Peyer's patch (tissue), 4 donors: ENCODE data around the gene STOX1. TPM values are rescaled to one million over a fixed set of nuclear protein-coding genes. Genes with fewer than 3 reads are reported as not detected.
"Not testable (repeated sequence)": the region's sequence is repeated elsewhere in the genome, so short reads cannot be mapped to it uniquely, and the experiment has no call there.

ENCODE experiments used
- DNase-seq, 3 donors: peaks; one replicate each; pipeline ENCODE4 v3.0.0-alpha.2; 2017 to 2019
- H3K27ac ChIP-seq, 4 donors: fragments of 200-600 bp; sonication (generic); one replicate each; pipeline ENCODE4 v1.5.1; 2016 to 2019
- H3K27me3 ChIP-seq, 2 donors: fragments of 200-600 bp; sonication (generic); one replicate each; pipeline ENCODE4 v1.5.1; 2019
- H3K36me3 ChIP-seq, 3 donors: fragments of 200-600 bp; sonication (generic); one replicate each; pipeline ENCODE4 v1.5.1; 2016 to 2019
- H3K4me1 ChIP-seq, 4 donors: fragments of 200-600 bp; sonication (generic); one replicate each; pipeline ENCODE4 v1.5.1; 2016 to 2019
- H3K4me3 ChIP-seq, 4 donors: fragments of 200-600 bp; sonication (generic); 1 replicate in 3 of 4; 2 replicates in 1 of 4; pipeline ENCODE4 v1.5.1; 2016 to 2019; ENCODE audit warnings: mild to moderate bottlenecking in 1 of 4
- H3K9me3 ChIP-seq, 4 donors: fragments of 200-600 bp; sonication (generic); one replicate each; pipeline ENCODE4 v1.5.1; 2016 to 2019; ENCODE audit warnings: mild to moderate bottlenecking in 1 of 4
- POLR2A ChIP-seq, 2 donors: fragments of 450-650 bp; IDR thresholded peaks; one replicate each; pipeline ENCODE4 v1.5.1; 2017; ENCODE audit warnings: antibody characterized with exemption in 2 of 2, mild to moderate bottlenecking in 2 of 2, moderate library complexity in 2 of 2
- small RNA-seq, 2 donors: library from RNA; depleted of rRNA; stranded (forward); fragments of <200 nt; gene quantifications; one replicate each; pipeline ENCODE3, GENCODE V24; 2016
- total RNA-seq, 4 donors: library from RNA; depleted of rRNA; stranded (reverse); fragments of >200 nt; gene quantifications; one replicate each; pipeline ENCODE4 v1.1.0, GENCODE V29; 2016
- TF ChIP-seq, protein P1 (sequence below), 6 experiments: fragments of 450-650 bp in 4 of 6; fragments of 200-600 bp in 2 of 6; sonication (generic) in 1 of 6; IDR thresholded peaks; one replicate each; pipeline ENCODE4 v1.5.1; 2017 to 2019; ENCODE audit warnings: antibody characterized with exemption in 6 of 6, mild to moderate bottlenecking in 3 of 6, moderate library complexity in 1 of 6

Gene STOX1
- total RNA-seq, 4 donors from 2014 or later = 2.5 to 19.8 (median 3.9) TPM

DNA sequence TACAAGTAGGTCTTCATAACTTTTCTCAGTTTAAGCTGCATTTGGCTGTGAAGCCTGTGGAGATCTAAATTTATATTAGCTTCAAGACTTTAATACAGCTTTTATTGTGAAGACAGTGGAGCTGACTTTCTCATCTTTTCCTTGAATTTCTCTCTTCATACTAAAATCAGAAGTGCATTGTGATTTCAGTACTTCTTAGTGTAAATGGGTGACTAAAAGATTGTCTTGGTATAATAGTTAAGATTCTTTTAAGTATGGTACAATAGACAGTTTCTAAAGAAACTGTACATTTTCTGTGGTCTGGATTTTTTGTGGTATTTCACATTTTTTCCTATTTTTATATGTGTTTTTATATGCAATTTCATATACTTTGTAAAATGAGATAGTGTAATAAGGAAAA lies 107.7 kb downstream of the STOX1 start:
- Histone ChIP-seq H3K9me3 (no peaks in the 10 kb centered on the region), H3K27ac (no peak overlapping the region), H3K36me3 (peaks cover 0 to 58% (median 0%) of the 10 kb centered on the region in 3 donors), H3K4me1 (no peaks in the 10 kb centered on the region), H3K27me3 (no peaks in the 10 kb centered on the region), H3K4me3 (no peak overlapping the region)
- TF ChIP-seq POLR2A (IDR thresholded peaks at IDR 0.05) = no peak
- TF ChIP-seq, protein P1, sequence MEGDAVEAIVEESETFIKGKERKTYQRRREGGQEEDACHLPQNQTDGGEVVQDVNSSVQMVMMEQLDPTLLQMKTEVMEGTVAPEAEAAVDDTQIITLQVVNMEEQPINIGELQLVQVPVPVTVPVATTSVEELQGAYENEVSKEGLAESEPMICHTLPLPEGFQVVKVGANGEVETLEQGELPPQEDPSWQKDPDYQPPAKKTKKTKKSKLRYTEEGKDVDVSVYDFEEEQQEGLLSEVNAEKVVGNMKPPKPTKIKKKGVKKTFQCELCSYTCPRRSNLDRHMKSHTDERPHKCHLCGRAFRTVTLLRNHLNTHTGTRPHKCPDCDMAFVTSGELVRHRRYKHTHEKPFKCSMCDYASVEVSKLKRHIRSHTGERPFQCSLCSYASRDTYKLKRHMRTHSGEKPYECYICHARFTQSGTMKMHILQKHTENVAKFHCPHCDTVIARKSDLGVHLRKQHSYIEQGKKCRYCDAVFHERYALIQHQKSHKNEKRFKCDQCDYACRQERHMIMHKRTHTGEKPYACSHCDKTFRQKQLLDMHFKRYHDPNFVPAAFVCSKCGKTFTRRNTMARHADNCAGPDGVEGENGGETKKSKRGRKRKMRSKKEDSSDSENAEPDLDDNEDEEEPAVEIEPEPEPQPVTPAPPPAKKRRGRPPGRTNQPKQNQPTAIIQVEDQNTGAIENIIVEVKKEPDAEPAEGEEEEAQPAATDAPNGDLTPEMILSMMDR (IDR thresholded peaks at IDR 0.05) = no peak
- DNase-seq = no peak

DNA sequence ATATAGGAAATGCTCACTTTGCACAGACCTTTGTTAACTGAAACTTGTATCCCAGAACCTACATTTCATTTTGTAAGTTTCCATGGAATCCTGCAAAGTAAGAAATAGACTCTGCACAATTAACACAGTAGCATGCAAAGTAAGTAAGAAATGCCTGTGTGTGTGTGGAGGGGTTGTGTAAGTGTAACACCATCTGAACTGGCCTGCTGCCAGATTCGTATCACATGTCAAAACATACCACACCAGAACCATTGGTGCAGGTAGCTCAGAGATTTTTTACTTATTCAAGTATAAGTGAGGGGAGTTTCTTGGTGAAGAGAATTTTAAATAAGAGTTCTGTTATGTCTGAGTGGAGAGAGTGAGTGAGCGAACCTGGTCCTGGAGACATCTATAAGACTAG lies 110.8 kb downstream of the STOX1 start:
- Histone ChIP-seq H3K4me3 (no peak overlapping the region), H3K36me3 (peaks cover 0 to 67% (median 0%) of the 10 kb centered on the region in 3 donors), H3K27ac (no peak overlapping the region), H3K27me3 (no peaks in the 10 kb centered on the region), H3K9me3 (no peaks in the 10 kb centered on the region), H3K4me1 (no peaks in the 10 kb centered on the region)
- no peak for DNase-seq
- no peak for TF ChIP-seq POLR2A (IDR thresholded peaks at IDR 0.05)
- TF ChIP-seq, protein P1 (IDR thresholded peaks at IDR 0.05) = no peak

DNA sequence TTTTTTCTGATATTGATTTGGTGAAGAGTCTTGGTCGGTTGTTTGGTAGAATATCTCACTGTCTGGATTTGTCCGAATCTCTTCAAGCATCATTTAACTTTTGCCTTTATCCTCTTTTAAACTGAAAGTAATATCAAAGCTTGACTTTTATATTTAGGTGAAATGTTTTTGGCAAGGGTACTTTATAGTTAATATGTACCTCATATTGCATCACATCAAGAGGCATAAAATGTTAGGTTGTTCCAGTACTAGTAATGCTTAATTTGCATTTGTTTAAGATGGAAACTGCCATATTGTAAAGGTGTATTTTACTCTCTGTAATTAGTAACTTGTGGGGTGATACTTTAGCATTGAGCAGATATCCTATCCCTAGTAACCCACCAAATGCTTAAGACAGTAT lies 111.6 kb downstream of the STOX1 start:
- H3K27me3 ChIP-seq = no peaks in the 10 kb centered on the region
- peaks cover 0 to 68% (median 0%) of the 10 kb centered on the region in 3 donors for H3K36me3 ChIP-seq
- H3K4me1 ChIP-seq = no peaks in the 10 kb centered on the region
- no peak overlapping the region for H3K4me3 ChIP-seq
- TF ChIP-seq, protein P1 (IDR thresholded peaks at IDR 0.05) = no peak
- TF ChIP-seq POLR2A (IDR thresholded peaks at IDR 0.05) = no peak
- H3K27ac ChIP-seq = no peak overlapping the region
- no peak for DNase-seq
- H3K9me3 ChIP-seq = no peaks in the 10 kb centered on the region

DNA sequence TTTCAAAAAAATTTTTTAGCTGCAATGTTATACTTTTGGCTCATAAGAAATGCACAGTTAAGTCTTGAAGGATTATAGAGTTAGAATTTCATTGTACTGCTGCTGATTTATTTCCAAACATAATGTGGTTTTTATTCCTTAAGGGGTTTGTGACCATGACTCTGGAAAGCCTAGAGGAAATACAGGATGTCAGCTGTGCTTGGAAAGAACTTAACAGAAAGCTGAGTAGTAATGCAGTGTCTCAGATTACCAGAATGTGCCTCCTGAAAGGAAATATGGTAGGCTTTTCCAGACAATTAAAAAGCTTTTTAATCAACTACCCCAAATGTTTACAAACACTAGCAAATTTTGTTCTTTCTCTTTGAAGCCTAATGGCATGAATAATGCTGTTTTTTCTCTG lies 113.6 kb downstream of the STOX1 start:
- not testable (repeated sequence) for DNase-seq, H3K4me1 ChIP-seq, H3K27ac ChIP-seq, H3K27me3 ChIP-seq, H3K9me3 ChIP-seq, H3K4me3 ChIP-seq
- H3K36me3 ChIP-seq = peaks cover 0 to 72% (median 0%) of the 10 kb centered on the region in 3 donors

Small RNA genes lying within 50 kb of the gene (small RNA-seq; reads per million reads assigned to genes)
- gene RNU6-571P (0 reads per million in 2 donors), gene RNU6-697P (0 reads per million in 2 donors)

Other genes starting within 250 kb of the STOX1 start
- 100 to 1,000 TPM in 2 of 4 donors, 10 to 100 TPM in 2; 63.7 to 215 (median 88.5) TPM for gene CCAR1, start 106.3 kb upstream of the STOX1 start, total RNA-seq
- 10 to 100 TPM in 3 of 4 donors, 1 to 10 TPM in 1; 8.2 to 25.6 (median 16.0) TPM for gene DDX50, start 73.8 kb downstream of the STOX1 start, total RNA-seq
- 10 to 100 TPM; 17.8 to 50.3 (median 20.6) TPM for gene DDX21, start 128.6 kb downstream of the STOX1 start, total RNA-seq
- gene KIFBP, start 161.3 kb downstream of the STOX1 start, total RNA-seq = 10 to 100 TPM; 13.1 to 20.7 (median 19.9) TPM